ENCODE measurements around the gene AQP6. TPM values are rescaled to one million over a fixed set of nuclear protein-coding genes. Genes with fewer than 3 reads are reported as not detected.

The AQP6 gene
- total RNA-seq: not detected

GRCh38 chr12:49972641-49973360, at the start of gene AQP6:
TSS of gene AQP6 (plus strand) at chr12:49972947. CDS start at chr12:49973174, 227 bp downstream.
- Mint-ChIP-seq H3K9me3 (no peaks in the 10 kb centered on the region), H3K27me3 (ENCODE audit: low read depth) (no peaks in the 10 kb centered on the region), H3K27ac (no peak within 1 kb of the TSS), H3K4me1 (ENCODE audit: low read depth) (no peaks in the 10 kb centered on the region), H3K4me3 (no peak within 1 kb of the TSS), H3K36me3 (ENCODE audit: insufficient read depth in 2 of 2) (no peaks in the 10 kb centered on the region)
- no peak for DNase-seq
- ATAC-seq (replicated peaks in 1 of 2): no peak

- H3K9me3 Mint-ChIP-seq: no peaks in the 10 kb centered on the region
- H3K27me3 Mint-ChIP-seq (ENCODE audit: low read depth): no peaks in the 10 kb centered on the region
- no peak overlapping the region for H3K4me3 Mint-ChIP-seq
- DNase-seq (no peak), ATAC-seq (replicated peaks in 1 of 2) (no peak)
- H3K4me1 Mint-ChIP-seq (ENCODE audit: low read depth): no peaks in the 10 kb centered on the region
- no peaks in the 10 kb centered on the region for H3K36me3 Mint-ChIP-seq (ENCODE audit: insufficient read depth in 2 of 2)
- no peak overlapping the region for H3K27ac Mint-ChIP-seq
Measured at GRCh38 chr12:49923035-49923644, 49.6 kb upstream of the AQP6 start.

GRCh38 chr12:49923880-49924556, 48.7 kb upstream of the AQP6 start:
- ATAC-seq (replicated peaks in 1 of 2): no peak
- Mint-ChIP-seq H3K4me1 (ENCODE audit: low read depth) (no peaks in the 10 kb centered on the region), H3K9me3 (no peaks in the 10 kb centered on the region), H3K27ac (no peak overlapping the region), H3K27me3 (ENCODE audit: low read depth) (no peaks in the 10 kb centered on the region), H3K36me3 (ENCODE audit: insufficient read depth in 2 of 2) (no peaks in the 10 kb centered on the region), H3K4me3 (no peak overlapping the region)
- no peak for DNase-seq

- no peaks in the 10 kb centered on the region for H3K4me1 Mint-ChIP-seq (ENCODE audit: low read depth)
- H3K9me3 Mint-ChIP-seq: no peaks in the 10 kb centered on the region
- no peak overlapping the region for H3K27ac Mint-ChIP-seq
- no peak for DNase-seq
- H3K4me3 Mint-ChIP-seq: no peak overlapping the region
- H3K27me3 Mint-ChIP-seq (ENCODE audit: low read depth): no peaks in the 10 kb centered on the region
- H3K36me3 Mint-ChIP-seq (ENCODE audit: insufficient read depth in 2 of 2): no peaks in the 10 kb centered on the region
- no peak for ATAC-seq (replicated peaks in 1 of 2)
Measured at GRCh38 chr12:49924628-49925246, 48.0 kb upstream of the AQP6 start.

GRCh38 chr12:49925433-49926204, 47.1 kb upstream of the AQP6 start:
- Mint-ChIP-seq H3K9me3 (no peaks in the 10 kb centered on the region), H3K4me1 (ENCODE audit: low read depth) (no peaks in the 10 kb centered on the region), H3K27me3 (ENCODE audit: low read depth) (no peaks in the 10 kb centered on the region), H3K27ac (no peak overlapping the region), H3K36me3 (ENCODE audit: insufficient read depth in 2 of 2) (no peaks in the 10 kb centered on the region), H3K4me3 (no peak overlapping the region)
- DNase-seq (no peak), ATAC-seq (replicated peaks in 1 of 2) (no peak)

GRCh38 chr12:49928471-49928870, 44.3 kb upstream of the AQP6 start:
- no peak for ATAC-seq (replicated peaks in 1 of 2)
- no peak overlapping the region for H3K4me3 Mint-ChIP-seq

GRCh38 chr12:49929581-49929980, 43.2 kb upstream of the AQP6 start:
- no peaks in the 10 kb centered on the region for H3K36me3 Mint-ChIP-seq (ENCODE audit: insufficient read depth in 2 of 2)
- H3K27me3 Mint-ChIP-seq (ENCODE audit: low read depth): peaks cover under 1% of the 10 kb centered on the region
- H3K27ac Mint-ChIP-seq: no peak overlapping the region
- no peaks in the 10 kb centered on the region for H3K9me3 Mint-ChIP-seq
- H3K4me1 Mint-ChIP-seq (ENCODE audit: low read depth): no peaks in the 10 kb centered on the region
- no peak overlapping the region for H3K4me3 Mint-ChIP-seq
- ATAC-seq (replicated peaks in 1 of 2) (no peak), DNase-seq (no peak)

More at GRCh38 chr12:49928471-49928870, 44.3 kb upstream of the AQP6 start:
- DNase-seq: no peak
- Mint-ChIP-seq H3K27me3 (ENCODE audit: low read depth) (no peaks in the 10 kb centered on the region), H3K9me3 (no peaks in the 10 kb centered on the region), H3K4me1 (ENCODE audit: low read depth) (no peaks in the 10 kb centered on the region), H3K27ac (no peak overlapping the region), H3K36me3 (ENCODE audit: insufficient read depth in 2 of 2) (no peaks in the 10 kb centered on the region)

GRCh38 chr12:49930515-49931288, 42.0 kb upstream of the AQP6 start:
- no peak for DNase-seq
- Mint-ChIP-seq H3K27ac (no peak overlapping the region), H3K27me3 (ENCODE audit: low read depth) (peaks cover 9% of the 10 kb centered on the region), H3K4me1 (ENCODE audit: low read depth) (no peaks in the 10 kb centered on the region), H3K9me3 (no peaks in the 10 kb centered on the region), H3K4me3 (no peak overlapping the region), H3K36me3 (ENCODE audit: insufficient read depth in 2 of 2) (no peaks in the 10 kb centered on the region)
- ATAC-seq (replicated peaks in 1 of 2): peak; percentile 58 to 65

- Mint-ChIP-seq H3K36me3 (ENCODE audit: insufficient read depth in 2 of 2) (no peaks in the 10 kb centered on the region), H3K27ac (no peak overlapping the region), H3K4me1 (ENCODE audit: low read depth) (no peaks in the 10 kb centered on the region), H3K4me3 (no peak overlapping the region), H3K9me3 (no peaks in the 10 kb centered on the region), H3K27me3 (ENCODE audit: low read depth) (peaks cover 9% of the 10 kb centered on the region)
- ATAC-seq (replicated peaks in 1 of 2) (no peak), DNase-seq (no peak)
Measured at GRCh38 chr12:49932023-49932422, 40.7 kb upstream of the AQP6 start.

- H3K9me3 Mint-ChIP-seq: no peaks in the 10 kb centered on the region
- H3K36me3 Mint-ChIP-seq (ENCODE audit: insufficient read depth in 2 of 2): no peaks in the 10 kb centered on the region
- no peak for DNase-seq
- H3K27ac Mint-ChIP-seq: no peak overlapping the region
- H3K27me3 Mint-ChIP-seq (ENCODE audit: low read depth): peaks cover 9% of the 10 kb centered on the region
- H3K4me3 Mint-ChIP-seq: no peak overlapping the region
- no peak for ATAC-seq (replicated peaks in 1 of 2)
- H3K4me1 Mint-ChIP-seq (ENCODE audit: low read depth): no peaks in the 10 kb centered on the region
Measured at GRCh38 chr12:49932533-49933130, 40.1 kb upstream of the AQP6 start.

- Mint-ChIP-seq H3K9me3 (no peaks in the 10 kb centered on the region), H3K4me3 (no peak overlapping the region), H3K27ac (no peak overlapping the region), H3K4me1 (ENCODE audit: low read depth) (no peaks in the 10 kb centered on the region), H3K27me3 (ENCODE audit: low read depth) (peaks cover 9% of the 10 kb centered on the region), H3K36me3 (ENCODE audit: insufficient read depth in 2 of 2) (no peaks in the 10 kb centered on the region)
- ATAC-seq (replicated peaks in 1 of 2) (no peak), DNase-seq (no peak)
Measured at GRCh38 chr12:49933796-49934195, 39.0 kb upstream of the AQP6 start.

GRCh38 chr12:49934505-49934904, 38.2 kb upstream of the AQP6 start:
- H3K27me3 Mint-ChIP-seq (ENCODE audit: low read depth): peaks cover 9% of the 10 kb centered on the region
- H3K4me1 Mint-ChIP-seq (ENCODE audit: low read depth): no peaks in the 10 kb centered on the region
- H3K27ac Mint-ChIP-seq: no peak overlapping the region
- no peak for DNase-seq
- no peaks in the 10 kb centered on the region for H3K9me3 Mint-ChIP-seq
- ATAC-seq (replicated peaks in 1 of 2): no peak
- H3K4me3 Mint-ChIP-seq: no peak overlapping the region
- no peaks in the 10 kb centered on the region for H3K36me3 Mint-ChIP-seq (ENCODE audit: insufficient read depth in 2 of 2)
